Psoas muscle (tissue), 8 donors: ENCODE measurements around the gene MYH7. TPM values are rescaled to one million over a fixed set of nuclear protein-coding genes. Genes with fewer than 3 reads are reported as not detected.

Source experiments
- ATAC-seq, 4 donors: fragments of 200-7000 bp; cut with Tn5 transposase; one replicate each; pipeline ENCODE4 v1.9.1; 2020; ENCODE audit warnings: moderate library complexity in 3 of 4, mild to moderate bottlenecking in 2 of 4
- DNase-seq, 2 donors: peaks; one replicate each; pipeline ENCODE4 v3.0.0-alpha.2; 2020
- H3K27ac ChIP-seq: fragments of 200-600 bp; one replicate; pipeline ENCODE4 v1.8.0; 2022
- H3K27me3 ChIP-seq, 3 donors: fragments of 200-600 bp in 1 of 3; one replicate each; pipeline versions ENCODE4 v1.6.1 to v1.8.0; 2013 to 2022; ENCODE audit warnings: low read length in 2 of 3, mild to moderate bottlenecking in 2 of 3, moderate library complexity in 1 of 3; ENCODE audit not compliant: insufficient read depth in 3 of 3
- H3K36me3 ChIP-seq, 2 donors: fragments of 200-600 bp in 1 of 2; one replicate each; pipeline versions ENCODE4 v1.6.1 to v1.8.0; 2013 to 2022; ENCODE audit warnings: low read depth in 1 of 2, mild to moderate bottlenecking in 1 of 2, moderate library complexity in 1 of 2; ENCODE audit not compliant: insufficient read depth in 1 of 2
- H3K4me1 ChIP-seq: fragments of 200-600 bp; one replicate; pipeline ENCODE4 v1.8.0; 2022
- H3K4me3 ChIP-seq: fragments of 200-600 bp; one replicate; pipeline ENCODE4 v1.8.0; 2022; ENCODE audit warnings: mild to moderate bottlenecking
- H3K9me3 ChIP-seq: fragments of 200-600 bp; one replicate; pipeline ENCODE4 v1.8.0; 2022
- CTCF ChIP-seq: fragments of 200-600 bp; IDR thresholded peaks from one replicate; pipeline ENCODE4 v1.8.0; 2022; ENCODE audit warnings: antibody characterized with exemption
- WGBS, 3 donors: extraction: QIAGEN DNeasy Blood & Tissue Kit; methylation state at CpG; one replicate each; pipeline versions ENCODE4 v1.1.6 to v1.1.7; 2013; 5-methylcytosine and 5-hydroxymethylcytosine counted together
- intact Hi-C, 2 donors: fragments of 100-400 bp; cut with DNase I; formaldehyde crosslinking; loops; one replicate each; pipeline versions ENCODE4 v1.11.0 to v1.14.2; 2022
- polyA plus RNA-seq, 3 donors: library from polyadenylated mRNA; stranded (reverse); fragments of 200-250 nt; gene quantifications; one replicate each; pipeline ENCODE4 v1.2.3, GENCODE V29; 2013
- total RNA-seq, 4 donors: library from RNA; stranded (reverse); fragmentation: NEBNext Ultra II Directional in 2 of 4; extraction: Animal tissue kit (Norgen Biotek cat#: 25700) in 2 of 4; gene quantifications; one replicate each; pipeline versions ENCODE4 v1.2.1 to v1.2.4, GENCODE V29; 2021 to 2023
- donor health status: healthy with polysubstance abuse.
- donor health status: DM: no; HTN: no; CAD: no; lungs with moderate emphysema.
- donor health status: Bipolar disorder and iron deficiency.
- donor health status: healthy.
- donor health status: DM: yes; HTN: yes; CAD: no.
- donor health status: DM: no; HTN: no; CAD: no.
- donor health status: DM: no; HTN: no; CAD: no.
- donor health status: DM: yes; HTN: yes; CAD: no.

MYH7 gene
- total and polyA plus RNA-seq, 7 donors = 1,035 to 15,830 (median 4,588) TPM

GRCh38 chr14:23371865-23372264 lies 63.6 kb downstream of the MYH7 start:
- WGBS, 3 donors = 73 to 84% (median 83%) methylated on average over 1 of the region's 1 CpG
- TF ChIP-seq CTCF = no peak
- peaks cover 0 to 3% (median under 1%) of the 10 kb centered on the region in 3 donors for H3K27me3 ChIP-seq
- DNase-seq (no peak), ATAC-seq (no peak)
- H3K27ac ChIP-seq = no peak overlapping the region
- H3K4me1 ChIP-seq = no peaks in the 10 kb centered on the region
- no peaks in the 10 kb centered on the region for H3K9me3 ChIP-seq
- intact Hi-C loops = no loop called here
- H3K4me3 ChIP-seq = no peak overlapping the region
- H3K36me3 ChIP-seq = no peaks in the 10 kb centered on the region

- Histone ChIP-seq H3K27me3 (peaks cover 0 to 14% (median 7%) of the 10 kb centered on the region in 3 donors), H3K4me1 (no peaks in the 10 kb centered on the region), H3K4me3 (no peak overlapping the region), H3K9me3 (no peaks in the 10 kb centered on the region), H3K36me3 (no peaks in the 10 kb centered on the region), H3K27ac (no peak overlapping the region)
- no peak for DNase-seq
- intact Hi-C loops = no loop called here
- ATAC-seq = no peak
- 57 to 79% (median 65%) methylated on average over 1 of the region's 1 CpG for WGBS, 3 donors
- no peak for TF ChIP-seq CTCF
Measured at GRCh38 chr14:23370221-23370620, 65.2 kb downstream of the MYH7 start.

- ATAC-seq = peak; percentile 26 to 57 (median 37)
- no peak for TF ChIP-seq CTCF
- Histone ChIP-seq H3K4me1 (no peaks in the 10 kb centered on the region), H3K4me3 (peak overlapping the region; percentile 65), H3K27me3 (peaks cover 0 to 33% (median 10%) of the 10 kb centered on the region in 3 donors), H3K36me3 (no peaks in the 10 kb centered on the region), H3K27ac (peak overlapping the region; percentile 61), H3K9me3 (no peaks in the 10 kb centered on the region)
- intact Hi-C loops = no loop called here
- DNase-seq = peak; percentile 72 to 83
- 23 to 35% (median 29%) methylated on average over 24 to 34 of the region's 34 CpGs for WGBS, 3 donors
Measured at GRCh38 chr14:23366426-23366921, 69.0 kb downstream of the MYH7 start.

- no peaks in the 10 kb centered on the region for H3K9me3 ChIP-seq
- intact Hi-C loops = no loop called here
- no peaks in the 10 kb centered on the region for H3K36me3 ChIP-seq
- TF ChIP-seq CTCF = no peak
- ATAC-seq = peak; percentile 34 to 58 (median 52)
- H3K27me3 ChIP-seq = peaks cover 0 to 33% (median 10%) of the 10 kb centered on the region in 3 donors
- H3K27ac ChIP-seq = peak overlapping the region; percentile 61
- DNase-seq = no peak
- H3K4me1 ChIP-seq = no peaks in the 10 kb centered on the region
- 5 to 10% (median 5%) methylated on average over 28 to 48 of the region's 51 CpGs for WGBS, 3 donors
- peak overlapping the region; percentile 65 for H3K4me3 ChIP-seq
Measured at GRCh38 chr14:23365732-23366425, 69.6 kb downstream of the MYH7 start.
